WTC11 (cell line): Measurements from ENCODE around the gene SLC7A8.

Experiments
- ATF6 ChIP-seq: sonication (generic); formaldehyde crosslinking; IDR thresholded peaks from 2 replicates; pipeline ENCODE4 v1.8.1; 2023; ENCODE audit warnings: mild to moderate bottlenecking, missing genetic modification reagents
- CBFB ChIP-seq: sonication (generic); formaldehyde crosslinking; IDR thresholded peaks from 2 replicates; pipeline ENCODE4 v1.8.1; 2022; ENCODE audit warnings: mild to moderate bottlenecking, low read depth, missing genetic modification reagents
- CTCF ChIP-seq: fragments of 200-600 bp; IDR thresholded peaks from 2 replicates; pipeline ENCODE4 v1.8.0; 2022; ENCODE audit warnings: antibody characterized with exemption
- ERG ChIP-seq: fragments of 250-450 bp; sonication (Bioruptor Pico); IDR thresholded peaks from 2 replicates; pipeline ENCODE4 v1.8.0; 2021; ENCODE audit warnings: mild to moderate bottlenecking
- ESRRA ChIP-seq: sonication (generic); formaldehyde crosslinking; IDR thresholded peaks from 2 replicates; pipeline ENCODE4 v1.8.1; 2022; ENCODE audit warnings: mild to moderate bottlenecking, missing genetic modification reagents, borderline replicate concordance
- FOXK1 ChIP-seq: sonication (generic); formaldehyde crosslinking; IDR thresholded peaks from 2 replicates; pipeline ENCODE4 v1.8.0; 2022; ENCODE audit warnings: mild to moderate bottlenecking, moderate library complexity, missing genetic modification reagents
- JAZF1 ChIP-seq: fragments of 250-450 bp; sonication (Bioruptor Pico); IDR thresholded peaks from 2 replicates; pipeline ENCODE4 v1.9.0; 2021; ENCODE audit warnings: moderate library complexity, mild to moderate bottlenecking, inconsistent platforms
- JUN ChIP-seq: sonication (generic); formaldehyde crosslinking; IDR thresholded peaks from 2 replicates; pipeline ENCODE4 v1.8.0; 2023; ENCODE audit warnings: mild to moderate bottlenecking, missing genetic modification reagents
- MAX ChIP-seq: sonication (generic); formaldehyde crosslinking; IDR thresholded peaks from 2 replicates; pipeline ENCODE4 v1.8.0; 2022; ENCODE audit warnings: mild to moderate bottlenecking, missing genetic modification reagents
- STAT6 ChIP-seq: sonication (generic); formaldehyde crosslinking; conservative IDR thresholded peaks from 2 replicates; pipeline ENCODE4 v1.8.1; 2023; ENCODE audit warnings: mild to moderate bottlenecking, low read depth, missing genetic modification reagents, moderate library complexity
- TCF7 ChIP-seq: sonication (generic); formaldehyde crosslinking; IDR thresholded peaks from 2 replicates; pipeline ENCODE4 v1.8.0; 2022; ENCODE audit warnings: mild to moderate bottlenecking, low read depth, missing genetic modification reagents, moderate library complexity
- TP53 ChIP-seq: sonication (generic); formaldehyde crosslinking; IDR thresholded peaks from 2 replicates; pipeline ENCODE4 v1.8.1; 2023; ENCODE audit warnings: mild to moderate bottlenecking, missing genetic modification reagents
- ZNF121 ChIP-seq: sonication (generic); formaldehyde crosslinking; IDR thresholded peaks from 2 replicates; pipeline ENCODE4 v1.8.0; 2023; ENCODE audit warnings: missing genetic modification reagents
- ZNF423 ChIP-seq: fragments of 250-450 bp; sonication (Bioruptor Pico); IDR thresholded peaks from 2 replicates; pipeline ENCODE4 v2.1.2; 2022; ENCODE audit warnings: mild to moderate bottlenecking, moderate library complexity

- TF ChIP-seq CTCF (no peak), ZNF121 (CRISPR knock-in tag) (no peak), ZNF423 (CRISPR knock-in tag) (no peak), ERG (CRISPR knock-in tag) (no peak), TCF7 (CRISPR knock-in tag) (no peak), CBFB (no peak), ESRRA (CRISPR knock-in tag) (no peak), MAX (CRISPR knock-in tag) (no peak), ATF6 (CRISPR knock-in tag) (no peak), STAT6 (no peak), JUN (no peak), FOXK1 (CRISPR knock-in tag) (no peak), JAZF1 (CRISPR knock-in tag) (no peak), TP53 (CRISPR knock-in tag) (no peak)
These were observed 78.1 kb downstream of the SLC7A8 start for GRCh38 chr14:23105348-23105824.
